IMR-90 (cell line): ENCODE results near the gene EGFR. TPM values are rescaled to one million over a fixed set of nuclear protein-coding genes. Genes with fewer than 3 reads are reported as not detected.

ENCODE experiments used
- ATAC-seq: fragments of 200-7000 bp; cut with Tn5 transposase; 2 replicates; pipeline ENCODE4 v1.9.1; 2020; ENCODE audit warnings: low read depth, mild to moderate bottlenecking, moderate library complexity
- BruUV-seq: library from RNA; stranded (reverse); fragments of 400-500 nt; replicated peaks from 2 replicates; lab custom pipeline; 2021; lab: Mats Ljungman, UMichigan
- CTCF ChIA-PET: fragments of 300-600 bp; formaldehyde crosslinking; extraction: SDS; loops from one replicate; lab custom pipeline; 2021; ENCODE audit warnings: antibody characterized with exemption; lab: Yijun Ruan, JAX
- POLR2A ChIA-PET: fragments of 300-600 bp; sonication (Branson Sonifier 250); formaldehyde crosslinking; loops from one replicate; lab custom pipeline; 2022; ENCODE audit warnings: antibody characterized with exemption; ENCODE audit not compliant: unreplicated experiment; lab: Charles Lee
- DNase-seq: peaks from one replicate; pipeline ENCODE4 v3.0.0; 2013
- H2AFZ ChIP-seq: replicated peaks from 2 replicates; pipeline ENCODE3; 2013; ENCODE audit warnings: low read length, mild to moderate bottlenecking; ENCODE audit not compliant: poor library complexity
- H2AK5ac ChIP-seq: 2 replicates; pipeline ENCODE4 v1.6.1; 2013; ENCODE audit warnings: low read depth, low read length, inconsistent platforms
- H2AK9ac ChIP-seq: replicated peaks from 2 replicates; pipeline ENCODE3; 2013; ENCODE audit warnings: mild to moderate bottlenecking, low read depth, low read length, moderate library complexity; ENCODE audit not compliant: poor library complexity
- H2BK120ac ChIP-seq: 2 replicates; pipeline ENCODE4 v1.6.1; 2013; ENCODE audit warnings: low read depth, low read length, inconsistent platforms
- H2BK15ac ChIP-seq: 3 replicates; pipeline ENCODE4 v1.6.1; 2013; ENCODE audit warnings: low read depth, low read length, inconsistent platforms
- H2BK20ac ChIP-seq: 2 replicates; pipeline ENCODE4 v1.6.1; 2013; ENCODE audit warnings: low read depth, mild to moderate bottlenecking, inconsistent platforms, low read length, moderate library complexity
- H2BK5ac ChIP-seq: 2 replicates; pipeline ENCODE4 v1.6.1; 2013; ENCODE audit warnings: mild to moderate bottlenecking, low read depth, low read length, inconsistent platforms; ENCODE audit not compliant: poor library complexity, severe bottlenecking
- H3K14ac ChIP-seq: replicated peaks from 2 replicates; pipeline ENCODE4 v1.6.1; 2013; ENCODE audit warnings: low read depth, low read length, inconsistent platforms
- H3K18ac ChIP-seq: 2 replicates; pipeline ENCODE4 v1.6.1; 2013; ENCODE audit warnings: low read depth, low read length, control low read depth
- H3K23ac ChIP-seq: 2 replicates; pipeline ENCODE4 v1.6.1; 2013; ENCODE audit warnings: low read depth, low read length, inconsistent platforms
- H3K27ac ChIP-seq: 2 replicates; pipeline ENCODE4 v1.5.1; 2013; ENCODE audit warnings: mild to moderate bottlenecking, control low read depth, low read length; ENCODE audit not compliant: insufficient read depth
- H3K27me3 ChIP-seq: 2 replicates; pipeline ENCODE4 v1.6.1; 2013; ENCODE audit warnings: low read length; ENCODE audit not compliant: control insufficient read depth, insufficient read depth
- H3K36me3 ChIP-seq: 2 replicates; pipeline ENCODE4 v1.6.1; 2013; ENCODE audit warnings: low read length, mixed read lengths; ENCODE audit not compliant: control insufficient read depth, insufficient read depth
- H3K4ac ChIP-seq: 2 replicates; pipeline ENCODE4 v1.6.1; 2013; ENCODE audit warnings: low read depth, low read length, inconsistent platforms
- H3K4me1 ChIP-seq: 2 replicates; pipeline ENCODE4 v1.6.1; 2013; ENCODE audit warnings: low read length, mixed read lengths; ENCODE audit not compliant: control insufficient read depth, insufficient read depth
- H3K4me2 ChIP-seq: 2 replicates; pipeline ENCODE4 v1.6.1; 2013; ENCODE audit warnings: low read depth, mild to moderate bottlenecking, control low read depth, low read length, moderate library complexity
- H3K4me3 ChIP-seq: 2 replicates; pipeline ENCODE4 v1.5.1; 2013; ENCODE audit warnings: low read depth, mild to moderate bottlenecking, control low read depth, low read length, moderate library complexity; ENCODE audit not compliant: insufficient read depth
- H3K56ac ChIP-seq: 2 replicates; pipeline ENCODE4 v1.6.1; 2013; ENCODE audit warnings: low read length, inconsistent platforms; ENCODE audit not compliant: insufficient read depth; ENCODE audit errors: extremely low read depth
- H3K79me1 ChIP-seq, 2 experiments: 2 replicates each; pipeline ENCODE4 v1.6.1; 2013; ENCODE audit warnings: low read length in 2 of 2, inconsistent platforms in 1 of 2, low read depth in 1 of 2
- H3K9ac ChIP-seq: 2 replicates; pipeline ENCODE4 v1.6.1; 2013; ENCODE audit warnings: low read depth, low read length, control low read depth
- H3K9me1 ChIP-seq: 2 replicates; pipeline ENCODE4 v1.6.1; 2013; ENCODE audit warnings: low read length, inconsistent platforms; ENCODE audit not compliant: insufficient read depth
- H3K9me3 ChIP-seq: 2 replicates; pipeline ENCODE4 v1.6.1; 2013; ENCODE audit warnings: low read length; ENCODE audit not compliant: control insufficient read depth, insufficient read depth
- H4K20me1 ChIP-seq: 2 replicates; pipeline ENCODE4 v1.6.1; 2013; ENCODE audit warnings: low read length, inconsistent platforms; ENCODE audit not compliant: insufficient read depth
- H4K5ac ChIP-seq: 2 replicates; pipeline ENCODE4 v1.6.1; 2013; ENCODE audit warnings: mild to moderate bottlenecking, low read depth, low read length, control low read depth
- H4K8ac ChIP-seq, 2 experiments: 2 replicates each; pipeline ENCODE4 v1.6.1; 2013; ENCODE audit warnings: low read depth in 2 of 2, low read length in 2 of 2, control low read depth in 1 of 2, inconsistent platforms in 1 of 2
- H4K91ac ChIP-seq: 2 replicates; pipeline ENCODE4 v1.6.1; 2013; ENCODE audit warnings: low read depth, low read length, inconsistent platforms; ENCODE audit not compliant: insufficient read depth
- CEBPB ChIP-seq: IDR thresholded peaks from 2 replicates; pipeline ENCODE4 v1.6.1; 2012; ENCODE audit warnings: low read depth, low read length, improper control_type of control experiment
- CHD1 ChIP-seq: IDR thresholded peaks from 2 replicates; pipeline ENCODE4 v1.6.1; 2012; ENCODE audit warnings: low read depth, low read length, improper control_type of control experiment
- NFE2L2 ChIP-seq: fragments of 150-350 bp; IDR thresholded peaks from 2 replicates; pipeline ENCODE4 v1.6.1; 2016; ENCODE audit warnings: low read depth, mild to moderate bottlenecking, low read length
- RAD21 ChIP-seq: IDR thresholded peaks from 2 replicates; pipeline ENCODE4 v1.6.1; 2012; ENCODE audit warnings: low read length, improper control_type of control experiment
- SMC3 ChIP-seq: fragments of 150-350 bp; IDR thresholded peaks from 2 replicates; pipeline ENCODE4 v1.6.1; 2016; ENCODE audit warnings: low read depth, mild to moderate bottlenecking, antibody characterized with exemption, low read length, moderate library complexity
- WGBS, 2 experiments: methylation state at CpG; one replicate each; pipeline versions ENCODE4 v1.1.5 to v1.1.7; 2013; ENCODE audit warnings: missing lambda C conversion rate in 2 of 2; ENCODE audit not compliant: insufficient read length in 1 of 2; ENCODE audit errors: extremely low coverage in 2 of 2; 5-methylcytosine and 5-hydroxymethylcytosine counted together
- dilution Hi-C: fragments of 300-500 bp; cut with HindIII; formaldehyde crosslinking; loops from one replicate; pipeline ENCODE4 v1.14.3; 2018; ENCODE audit warnings: low sequenced_read_pairs; ENCODE audit not compliant: unreplicated experiment
- in situ Hi-C: fragments of 300-500 bp; cut with MboI; formaldehyde crosslinking; loops from 3 replicates; pipeline ENCODE4 v1.14.3; 2019; ENCODE audit warnings: low sequenced_read_pairs, inconsistent platforms, mixed read lengths
- intact Hi-C: fragments of 100-400 bp; cut with micrococcal nuclease; formaldehyde crosslinking; loops from 2 replicates; pipeline ENCODE4 v1.10.0; 2022
- polyA plus RNA-seq, 3 experiments: library from polyadenylated mRNA; depleted of rRNA; stranded (reverse); fragments of >200 nt; gene quantifications; 2 replicates each; pipeline ENCODE4 v1.2.3, GENCODE V29; 2012; ENCODE audit warnings: low replicate concordance in 1 of 3
- total RNA-seq: library from RNA; depleted of rRNA; stranded (reverse); fragments of >200 nt; gene quantifications from 2 replicates; pipeline ENCODE4 v1.2.3, GENCODE V29; 2012

The EGFR gene
- total and polyA plus RNA-seq, 2 of the 4 experiments (the other 2 are of a cell fraction), result 36.9 to 60.4 TPM

DNA sequence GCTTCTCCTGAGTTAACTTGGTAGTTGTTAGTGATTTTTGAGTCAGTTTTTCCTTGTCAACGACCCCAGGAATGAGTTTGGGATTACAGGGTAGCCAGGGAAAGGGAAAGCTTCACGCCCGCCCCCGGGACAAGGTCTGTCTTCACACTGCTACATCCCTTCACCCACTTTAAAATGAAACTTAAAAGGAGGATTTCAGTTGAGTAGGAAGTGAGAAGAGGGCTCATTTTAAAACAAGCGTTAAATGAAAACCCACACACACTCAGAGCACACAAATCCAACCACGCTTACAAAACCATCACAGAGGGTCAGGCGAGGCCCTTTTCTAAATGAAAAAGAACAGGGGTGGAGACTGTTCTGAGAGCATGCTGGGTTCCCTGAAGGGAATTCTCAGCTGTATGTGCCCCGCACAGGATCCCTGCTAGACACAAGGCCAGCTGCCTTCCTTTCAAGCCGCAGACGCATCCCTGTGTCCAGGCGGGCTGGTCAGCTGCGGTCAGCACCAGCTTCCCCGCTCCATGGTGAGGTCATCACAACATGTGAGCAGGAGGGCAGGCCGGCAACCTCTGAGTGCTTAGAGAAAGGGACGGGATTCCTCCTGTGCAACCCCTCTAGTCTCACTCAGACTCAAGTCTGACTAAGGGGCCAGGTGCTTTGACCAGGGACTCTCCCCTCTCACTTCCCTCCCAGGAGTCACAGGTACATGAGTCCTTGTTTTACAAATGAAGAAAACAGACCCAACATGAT lies 111.8 kb downstream of the EGFR start (continued):
- TF ChIP-seq RAD21 (peak; percentile 20), CEBPB (peak; percentile 41; the same call in 1 of the 2 replicates), SMC3 (peak; percentile 26; the same call in 1 of the 2 replicates)

DNA sequence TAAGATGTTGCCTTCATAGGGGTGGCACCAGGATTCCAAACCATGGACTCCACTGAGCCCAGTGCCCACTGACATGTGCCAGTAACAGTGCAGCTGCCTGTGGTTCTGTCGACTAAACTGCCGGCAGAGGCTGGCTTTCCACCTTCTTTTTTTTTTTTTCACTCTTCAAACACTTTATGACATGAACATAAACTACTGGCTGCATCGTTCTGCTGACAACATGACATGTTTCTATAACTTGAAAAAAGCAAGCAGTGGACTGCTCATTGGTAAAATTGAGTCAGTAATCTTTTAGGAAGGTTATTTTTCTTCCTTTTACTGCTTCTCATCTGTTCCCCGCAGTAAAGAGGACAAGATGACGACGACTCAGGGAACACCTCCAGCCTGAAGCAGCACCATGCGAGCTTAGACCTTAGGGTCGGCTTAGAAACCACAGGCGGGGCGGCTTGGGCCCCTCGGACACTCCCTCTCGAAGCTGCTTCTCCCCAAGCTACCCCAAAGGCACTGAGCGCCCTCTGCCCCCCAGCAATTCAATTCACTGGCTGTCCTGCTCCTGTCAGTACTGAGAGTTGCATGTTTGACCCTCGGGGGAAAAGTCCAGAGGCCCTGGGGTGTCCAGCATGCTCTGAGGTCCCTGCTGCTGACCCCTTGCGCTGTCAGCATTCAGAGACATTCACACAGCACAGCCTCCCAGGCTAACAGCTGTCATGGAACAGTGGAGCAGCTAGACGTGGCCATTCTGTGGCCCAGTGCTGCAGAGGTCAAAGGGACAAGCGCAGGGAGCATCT lies 112.5 kb downstream of the EGFR start:
- Histone ChIP-seq H2AK9ac (peak overlapping the region; percentile 89), H4K8ac (peak overlapping the region; percentile 54 to 92), H2BK15ac (peak overlapping the region; percentile 95), H3K9me1 (peaks cover 16% of the 10 kb centered on the region), H3K14ac (peak overlapping the region; percentile 92), H3K4me1 (peaks cover 51% of the 10 kb centered on the region), H4K20me1 (no peaks in the 10 kb centered on the region), H3K79me1 (peaks cover 22 to 71% of the 10 kb centered on the region in 2 experiments), H3K23ac (peak overlapping the region; percentile 98), H3K9ac (peak overlapping the region; percentile 45), H4K91ac (peak overlapping the region; percentile 97), H3K9me3 (no peaks in the 10 kb centered on the region), H3K27ac (peak overlapping the region; percentile 99), H4K5ac (peak overlapping the region; percentile 96), H3K4ac (peak overlapping the region; percentile 94), H2AFZ (peak overlapping the region; percentile 68), H3K56ac (peak overlapping the region; percentile 87), H2BK5ac (peak overlapping the region; percentile 97), H3K36me3 (peaks cover 1% of the 10 kb centered on the region), H2AK5ac (peak overlapping the region; percentile 99), H2BK20ac (peak overlapping the region; percentile 94), H2BK120ac (peak overlapping the region; percentile 96), H3K27me3 (no peaks in the 10 kb centered on the region), H3K18ac (peak overlapping the region; percentile 78), H3K4me3 (no peak overlapping the region), H3K4me2 (peak overlapping the region; percentile 37)
- ChIA-PET POLR2A (no interaction called here), CTCF (interaction anchor here (1.4 kb wide), 1 partner anchor 124 kb away, joined by 3 read pairs; no protein-coding TSS in a partner anchor)
- no TSS peak for BruUV-seq
- DNase-seq (peak; percentile 47), ATAC-seq (no peak)
- dilution Hi-C loops, result no loop called here
- TF ChIP-seq NFE2L2 (no peak), CHD1 (no peak)
- in situ Hi-C loops, result no loop called here
- intact Hi-C loops, result loop anchor here (5.0 kb wide), 2 partner anchors 109 to 209 kb away; no protein-coding TSS in a partner anchor
- WGBS, 2 experiments, result no CpG with 5 or more reads among the region's 17 CpGs
